ENCODE measurements around the gene CAMK2N1. TPM values are rescaled to one million over a fixed set of nuclear protein-coding genes. Genes with fewer than 3 reads are reported as not detected.
"Not testable (repeated sequence)": the region's sequence is repeated elsewhere in the genome, so short reads cannot be mapped to it uniquely, and the experiment has no call there.

CAMK2N1 gene
- total RNA-seq, 2 experiments from 2014 or later: 0.48 to 0.49 TPM

- Mint-ChIP-seq H3K4me3 (peak overlapping the region; percentile 79), H3K27ac (peak overlapping the region; percentile 65), H3K9me3 (ENCODE audit: low read depth) (no peaks in the 10 kb centered on the region), H3K4me1 (peaks cover 17% of the 10 kb centered on the region), H3K36me3 (ENCODE audit: low read depth) (peaks cover 4% of the 10 kb centered on the region), H3K27me3 (peaks cover 2% of the 10 kb centered on the region)
- ATAC-seq: no peak
- ChIA-PET POLR2A (interaction anchor here (0.6 to 0.7 kb wide), 2 partner anchors 42 to 1297 kb away, joined by 3 read pairs; no protein-coding TSS in a partner anchor), CTCF (interaction anchor here (0.6 to 1.0 kb wide), 5 partner anchors 12 to 626 kb away, joined by 3 to 5 read pairs (median 3); partner anchors contain the start of gene OTUD3)
- intact Hi-C loops (cut with DNase I, micrococcal nuclease): loop anchor here (1.0 to 10.0 kb wide), 7 partner anchors 124 to 836 kb away; partner anchors contain the start of genes PINK1 (in 2 of the 2), DDOST (in 1 of the 2), EIF4G3 (in 1 of the 2) and HP1BP3 (in 1 of the 2)
- no peak for DNase-seq
Measured at GRCh38 chr1:20508411-20508771, 22.4 kb upstream of the CAMK2N1 start.

GRCh38 chr1:20507564-20508410 is 21.8 kb upstream of the CAMK2N1 start, which contains the start of gene MUL1:
TSS of gene MUL1 (minus strand) at chr1:20508151. CDS start at chr1:20508024, 127 bp downstream.
- H3K4me3 Mint-ChIP-seq: peak within 1 kb of the TSS; percentile 79
- H3K27me3 Mint-ChIP-seq: peaks cover 2% of the 10 kb centered on the region
- ChIA-PET POLR2A (interaction anchor here (0.7 kb wide), 1 partner anchor 41 kb away, joined by 3 read pairs; no protein-coding TSS in a partner anchor), CTCF (interaction anchor here (0.5 to 0.9 kb wide), 6 partner anchors 14 to 626 kb away, joined by 3 to 4 read pairs (median 4); partner anchors contain the start of gene OTUD3)
- intact Hi-C loops (cut with DNase I, micrococcal nuclease): loop anchor here (1.0 to 10.0 kb wide), 8 partner anchors 11 to 837 kb away; partner anchors contain the start of genes PINK1 (in 2 of the 2), DDOST (in 1 of the 2), EIF4G3 (in 1 of the 2) and HP1BP3 (in 1 of the 2)
- DNase-seq (peak; percentile 96), ATAC-seq (peak; percentile 96)
- H3K27ac Mint-ChIP-seq: peak within 1 kb of the TSS; percentile 65
- H3K4me1 Mint-ChIP-seq: peaks cover 17% of the 10 kb centered on the region
- H3K9me3 Mint-ChIP-seq (ENCODE audit: low read depth): no peaks in the 10 kb centered on the region
- peaks cover 7% of the 10 kb centered on the region for H3K36me3 Mint-ChIP-seq (ENCODE audit: low read depth)

GRCh38 chr1:20507248-20507563 is 21.2 kb upstream of the CAMK2N1 start:
- intact Hi-C loops (cut with DNase I, micrococcal nuclease): loop anchor here (1.0 to 10.0 kb wide), 4 partner anchors 11 to 838 kb away; partner anchors contain the start of genes HP1BP3 (in 1 of the 2) and PINK1 (in 1 of the 2)
- DNase-seq (no peak), ATAC-seq (peak; percentile 45)
- Mint-ChIP-seq H3K27me3 (peaks cover 2% of the 10 kb centered on the region), H3K36me3 (ENCODE audit: low read depth) (peaks cover 8% of the 10 kb centered on the region), H3K9me3 (ENCODE audit: low read depth) (no peaks in the 10 kb centered on the region), H3K4me1 (peaks cover 17% of the 10 kb centered on the region), H3K27ac (peak overlapping the region; percentile 65), H3K4me3 (peak overlapping the region; percentile 79)
- ChIA-PET POLR2A (no interaction called here), CTCF (interaction anchor here (0.5 to 0.8 kb wide), 3 partner anchors 13 to 1011 kb away, joined by 4 read pairs; no protein-coding TSS in a partner anchor)

GRCh38 chr1:20505488-20505887 is 19.5 kb upstream of the CAMK2N1 start:
- H3K9me3 Mint-ChIP-seq (ENCODE audit: low read depth): no peaks in the 10 kb centered on the region
- ATAC-seq: no peak

GRCh38 chr1:20500716-20501115 is 14.7 kb upstream of the CAMK2N1 start:
- CTCF ChIA-PET: interaction anchor here (0.9 kb wide), 1 partner anchor 17 kb away, joined by 3 read pairs; no protein-coding TSS in a partner anchor
- no peak overlapping the region for H3K4me3 Mint-ChIP-seq
- H3K27ac Mint-ChIP-seq: no peak overlapping the region
- peaks cover 13% of the 10 kb centered on the region for H3K4me1 Mint-ChIP-seq
- POLR2A ChIA-PET: no interaction called here
- peaks cover 28% of the 10 kb centered on the region for H3K36me3 Mint-ChIP-seq (ENCODE audit: low read depth)
- intact Hi-C loops (cut with DNase I, micrococcal nuclease): loop anchor here in 1 of 2 experiments (10.0 kb wide), 1 partner anchor 844 kb away; no protein-coding TSS in a partner anchor
- no peaks in the 10 kb centered on the region for H3K27me3 Mint-ChIP-seq
- H3K9me3 Mint-ChIP-seq (ENCODE audit: low read depth): no peaks in the 10 kb centered on the region
- DNase-seq: no peak
- no peak for ATAC-seq

More at GRCh38 chr1:20505488-20505887, 19.5 kb upstream of the CAMK2N1 start:
- Mint-ChIP-seq H3K36me3 (ENCODE audit: low read depth) (peaks cover 18% of the 10 kb centered on the region), H3K27ac (peak overlapping the region; percentile 19), H3K4me3 (no peak overlapping the region), H3K27me3 (no peaks in the 10 kb centered on the region), H3K4me1 (peaks cover 17% of the 10 kb centered on the region)
- POLR2A ChIA-PET: no interaction called here
- DNase-seq: no peak
- CTCF ChIA-PET: interaction anchor here (1.3 to 1.4 kb wide), 2 partner anchors 11 to 178 kb away, joined by 3 to 5 read pairs; no protein-coding TSS in a partner anchor
- intact Hi-C loops (cut with DNase I, micrococcal nuclease): loop anchor here (5.0 to 10.0 kb wide), 3 partner anchors 127 to 839 kb away; partner anchors contain the start of genes HP1BP3 (in 1 of the 2) and PINK1 (in 1 of the 2)

- CTCF ChIA-PET: interaction anchor here (0.9 kb wide), 1 partner anchor 18 kb away, joined by 3 read pairs; no protein-coding TSS in a partner anchor
- intact Hi-C loops (cut with DNase I, micrococcal nuclease): loop anchor here in 1 of 2 experiments (10.0 kb wide), 2 partner anchors 785 to 845 kb away; no protein-coding TSS in a partner anchor
- H3K9me3 Mint-ChIP-seq (ENCODE audit: low read depth): no peaks in the 10 kb centered on the region
- no peak overlapping the region for H3K4me3 Mint-ChIP-seq
- no peak overlapping the region for H3K27ac Mint-ChIP-seq
- peaks cover 5% of the 10 kb centered on the region for H3K4me1 Mint-ChIP-seq
- no peak for DNase-seq
- no peak for ATAC-seq
- H3K27me3 Mint-ChIP-seq: no peaks in the 10 kb centered on the region
- H3K36me3 Mint-ChIP-seq (ENCODE audit: low read depth): peaks cover 28% of the 10 kb centered on the region
- POLR2A ChIA-PET: no interaction called here
Measured at GRCh38 chr1:20499718-20500117, 13.7 kb upstream of the CAMK2N1 start.

- ChIA-PET CTCF (no interaction called here), POLR2A (interaction anchor here (0.6 kb wide), 1 partner anchor 673 kb away, joined by 3 read pairs; no protein-coding TSS in a partner anchor)
- intact Hi-C loops (cut with DNase I, micrococcal nuclease): loop anchor here in 1 of 2 experiments (10.0 kb wide), 1 partner anchor 784 kb away; no protein-coding TSS in a partner anchor
- no peaks in the 10 kb centered on the region for H3K27me3 Mint-ChIP-seq
- ATAC-seq (no peak), DNase-seq (no peak)
- H3K36me3 Mint-ChIP-seq (ENCODE audit: low read depth): peaks cover 28% of the 10 kb centered on the region
- peaks cover 2% of the 10 kb centered on the region for H3K4me1 Mint-ChIP-seq
- no peak overlapping the region for H3K27ac Mint-ChIP-seq
- no peak overlapping the region for H3K4me3 Mint-ChIP-seq
- no peaks in the 10 kb centered on the region for H3K9me3 Mint-ChIP-seq (ENCODE audit: low read depth)
Measured at GRCh38 chr1:20499105-20499504, 13.1 kb upstream of the CAMK2N1 start.

- Mint-ChIP-seq H3K9me3 (ENCODE audit: low read depth) (no peaks in the 10 kb centered on the region), H3K36me3 (ENCODE audit: low read depth) (peaks cover 26% of the 10 kb centered on the region), H3K4me1 (no peaks in the 10 kb centered on the region), H3K27ac (no peak overlapping the region), H3K27me3 (peaks cover under 1% of the 10 kb centered on the region), H3K4me3 (no peak overlapping the region)
- ATAC-seq: no peak
- ChIA-PET CTCF (no interaction called here), POLR2A (no interaction called here)
- no peak for DNase-seq
- intact Hi-C loops (cut with DNase I, micrococcal nuclease): loop anchor here in 1 of 2 experiments (10.0 kb wide), 1 partner anchor 783 kb away; no protein-coding TSS in a partner anchor
Measured at GRCh38 chr1:20498116-20498515, 12.1 kb upstream of the CAMK2N1 start.

- no peak for ATAC-seq
- H3K9me3 Mint-ChIP-seq (ENCODE audit: low read depth): no peaks in the 10 kb centered on the region
- H3K4me1 Mint-ChIP-seq: no peaks in the 10 kb centered on the region
- no peak overlapping the region for H3K4me3 Mint-ChIP-seq
- DNase-seq: no peak
- H3K36me3 Mint-ChIP-seq (ENCODE audit: low read depth): peaks cover 24% of the 10 kb centered on the region
- peaks cover 3% of the 10 kb centered on the region for H3K27me3 Mint-ChIP-seq
- ChIA-PET POLR2A (no interaction called here), CTCF (no interaction called here)
- intact Hi-C loops (cut with DNase I, micrococcal nuclease): loop anchor here in 1 of 2 experiments (10.0 kb wide), 1 partner anchor 783 kb away; no protein-coding TSS in a partner anchor
- H3K27ac Mint-ChIP-seq: no peak overlapping the region
Measured at GRCh38 chr1:20497506-20497905, 11.5 kb upstream of the CAMK2N1 start.

GRCh38 chr1:20496725-20497383 is 10.8 kb upstream of the CAMK2N1 start:
- POLR2A ChIA-PET; DNase-seq; H3K27me3 Mint-ChIP-seq; H3K9me3 Mint-ChIP-seq (ENCODE audit: low read depth); H3K4me1 Mint-ChIP-seq; H3K4me3 Mint-ChIP-seq; ATAC-seq: not testable (repeated sequence)
- intact Hi-C loops (cut with DNase I, micrococcal nuclease): loop anchor here (1.0 to 10.0 kb wide), 2 partner anchors 10 to 782 kb away; no protein-coding TSS in a partner anchor
- H3K27ac Mint-ChIP-seq: peak overlapping the region; percentile 67
- peaks cover 21% of the 10 kb centered on the region for H3K36me3 Mint-ChIP-seq (ENCODE audit: low read depth)
- CTCF ChIA-PET: interaction anchor here (5.0 kb wide), 1 partner anchor 282 kb away, joined by 51 read pairs; no protein-coding TSS in a partner anchor
